ENCODE measurements around the gene STK17A.

STK17A gene
- 66.4 to 234 (median 190) reads per million in 3 experiments for total RNA-seq

- DNase-seq, result peak; percentile 94
These were observed at the start of gene STK17A for GRCh38 chr7:43582503-43583423. Gene STK17A, plus strand, starts transcription at chr7:43583108. Its CDS starts 136 bp downstream, at chr7:43583244.

GRCh38 chr7:43533801-43534479 is 49.0 kb upstream of the STK17A start:
- no peak for DNase-seq

GRCh38 chr7:43535031-43535451 is 47.9 kb upstream of the STK17A start:
- DNase-seq, result no peak

GRCh38 chr7:43535810-43536585 is 46.9 kb upstream of the STK17A start:
- no peak for DNase-seq

- DNase-seq, result no peak
These were observed 46.1 kb upstream of the STK17A start for GRCh38 chr7:43536773-43537172.

- DNase-seq, result no peak
These were observed 45.0 kb upstream of the STK17A start for GRCh38 chr7:43537765-43538403.

GRCh38 chr7:43538404-43538771 is 44.5 kb upstream of the STK17A start:
- no peak for DNase-seq

GRCh38 chr7:43540471-43540870 is 42.4 kb upstream of the STK17A start:
- DNase-seq, result no peak

GRCh38 chr7:43542716-43543115 is 40.2 kb upstream of the STK17A start:
- DNase-seq, result no peak

GRCh38 chr7:43546231-43546630 is 36.7 kb upstream of the STK17A start:
- no peak for DNase-seq

- no peak for DNase-seq
These were observed 32.5 kb upstream of the STK17A start for GRCh38 chr7:43550427-43550826.

GRCh38 chr7:43552122-43552521 is 30.8 kb upstream of the STK17A start:
- no peak for DNase-seq

- peak; percentile 15 for DNase-seq
These were observed 28.9 kb upstream of the STK17A start for GRCh38 chr7:43553999-43554398.

GRCh38 chr7:43554423-43554822 is 28.5 kb upstream of the STK17A start:
- peak; percentile 30 for DNase-seq

GRCh38 chr7:43557831-43558495 is 24.9 kb upstream of the STK17A start:
- no peak for DNase-seq

- DNase-seq, result no peak
These were observed 23.6 kb upstream of the STK17A start for GRCh38 chr7:43559171-43559945.

GRCh38 chr7:43559946-43560335 is 23.0 kb upstream of the STK17A start:
- no peak for DNase-seq

GRCh38 chr7:43560742-43561330 is 22.1 kb upstream of the STK17A start:
- no peak for DNase-seq

- DNase-seq, result no peak
These were observed 20.5 kb upstream of the STK17A start for GRCh38 chr7:43562383-43562782.

GRCh38 chr7:43565786-43566185 is 17.1 kb upstream of the STK17A start:
- no peak for DNase-seq

- DNase-seq, result no peak
These were observed 14.4 kb upstream of the STK17A start for GRCh38 chr7:43568529-43568928.
